Erythroblast (primary cell): ENCODE measurements around the gene FARP1.

Experiments
- DNase-seq, 2 experiments: peaks; one replicate each; lab custom pipeline; 2025; lab: John Stamatoyannopoulos, UW
- GATA1 ChIP-seq: IDR thresholded peaks from 2 replicates; pipeline ENCODE4 v1.6.1; 2011; ENCODE audit warnings: low read depth, mild to moderate bottlenecking, control low read depth, low read length, moderate library complexity
- POLR2A ChIP-seq: IDR thresholded peaks from 2 replicates; pipeline ENCODE4 v1.6.1; 2011; ENCODE audit warnings: mild to moderate bottlenecking, low read length

Gene FARP1

DNA sequence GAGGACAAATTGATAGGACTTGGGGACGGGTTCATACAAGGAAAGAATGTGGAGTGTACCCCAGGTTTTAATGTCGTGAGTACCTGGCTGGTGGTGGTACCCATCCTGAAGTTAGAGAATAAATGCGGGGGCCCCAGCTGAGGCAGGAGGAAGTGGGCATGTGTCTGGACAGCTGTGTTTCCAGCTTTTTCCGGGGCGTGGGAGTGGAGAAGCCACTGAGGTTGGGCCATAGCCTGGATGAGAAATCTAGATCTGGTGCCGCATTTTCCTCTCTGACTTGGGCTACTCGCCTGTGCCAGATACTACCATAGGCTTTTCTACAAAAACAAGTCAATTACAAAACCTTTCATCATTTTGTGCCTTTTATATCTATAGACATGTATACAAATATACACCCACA lies 286.6 kb downstream of the FARP1 start:
- no peak for DNase-seq
- TF ChIP-seq POLR2A (no peak), GATA1 (no peak)

DNA sequence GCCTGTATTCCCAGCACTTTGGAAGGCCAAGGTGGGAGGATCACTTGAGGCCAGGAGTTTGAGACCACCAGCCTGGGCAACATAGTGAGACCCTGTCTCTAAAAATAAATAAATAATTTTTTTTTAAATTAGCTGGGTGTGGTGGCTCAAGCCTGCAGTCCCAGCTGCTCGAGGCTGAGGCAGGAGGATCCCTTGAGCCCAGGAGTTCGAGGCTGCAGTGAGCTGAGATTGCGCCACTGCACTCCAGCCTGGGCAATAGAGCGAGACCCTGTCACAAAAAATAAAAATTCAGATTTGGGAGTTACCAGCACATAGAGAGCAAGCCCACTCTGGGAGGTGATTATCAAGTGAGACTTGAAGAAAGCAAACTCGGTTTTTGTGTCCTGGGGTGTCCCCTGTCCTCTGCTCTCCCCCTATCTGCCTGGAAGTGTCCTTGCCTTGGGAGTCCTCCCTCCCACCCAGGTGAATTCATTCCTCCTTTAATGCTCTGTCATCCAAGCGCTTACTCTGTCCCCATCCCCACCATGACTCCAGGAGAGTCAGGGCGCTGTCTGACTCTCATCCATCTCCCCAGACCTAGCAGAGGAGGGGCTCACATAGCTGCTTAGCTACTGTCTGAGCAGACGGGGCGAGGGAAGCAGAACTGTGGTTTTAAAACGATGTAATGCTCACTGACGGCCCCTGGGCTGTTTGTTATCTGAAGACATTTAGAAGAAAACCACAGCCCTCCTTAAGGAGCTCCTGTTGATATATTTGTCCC lies 287.3 kb downstream of the FARP1 start:
- no peak for DNase-seq
- TF ChIP-seq POLR2A: no peak
- no peak for TF ChIP-seq GATA1

DNA sequence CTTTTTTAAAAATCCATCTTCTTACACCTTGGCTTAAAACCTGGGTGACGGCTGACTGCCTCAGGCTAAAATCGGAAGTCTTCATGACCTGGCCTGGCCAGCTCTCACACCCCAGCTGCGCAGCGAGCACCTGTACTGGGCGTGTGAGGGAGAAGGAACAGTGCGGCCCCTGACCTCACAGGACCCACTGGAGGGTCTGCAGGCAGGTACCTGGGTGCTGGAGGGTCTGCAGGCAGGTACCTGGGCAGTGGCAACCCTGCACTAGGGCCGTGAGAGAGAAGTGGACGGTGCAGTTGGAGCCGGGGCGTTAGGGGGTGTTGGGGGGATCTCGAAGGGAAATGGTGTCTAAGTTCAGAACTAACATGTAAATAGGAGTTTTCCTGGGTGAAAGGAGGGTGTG lies 289.7 kb downstream of the FARP1 start:
- TF ChIP-seq GATA1 (no peak), POLR2A (no peak)
- DNase-seq: no peak

DNA sequence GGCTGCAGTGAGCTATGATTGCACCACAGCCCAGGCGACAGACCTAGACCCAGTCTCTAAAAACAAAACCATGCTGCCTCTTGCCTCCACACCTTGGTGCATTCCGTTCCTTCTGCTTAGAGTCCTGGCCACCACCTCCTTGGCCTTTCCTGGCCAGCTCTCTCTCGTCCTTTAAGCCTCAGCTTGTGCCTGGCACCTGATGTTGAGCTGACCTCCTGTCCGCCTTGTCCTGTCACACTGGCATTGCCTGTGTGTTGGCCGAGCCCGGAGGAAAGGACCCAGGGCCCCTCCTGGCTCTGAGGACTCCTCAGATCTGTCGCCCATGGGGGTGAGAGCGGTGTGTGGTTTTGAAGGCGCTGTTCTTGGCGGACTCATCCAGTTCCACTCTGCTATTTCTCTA lies 290.8 kb downstream of the FARP1 start:
- no peak for TF ChIP-seq POLR2A
- TF ChIP-seq GATA1: no peak
- no peak for DNase-seq

DNA sequence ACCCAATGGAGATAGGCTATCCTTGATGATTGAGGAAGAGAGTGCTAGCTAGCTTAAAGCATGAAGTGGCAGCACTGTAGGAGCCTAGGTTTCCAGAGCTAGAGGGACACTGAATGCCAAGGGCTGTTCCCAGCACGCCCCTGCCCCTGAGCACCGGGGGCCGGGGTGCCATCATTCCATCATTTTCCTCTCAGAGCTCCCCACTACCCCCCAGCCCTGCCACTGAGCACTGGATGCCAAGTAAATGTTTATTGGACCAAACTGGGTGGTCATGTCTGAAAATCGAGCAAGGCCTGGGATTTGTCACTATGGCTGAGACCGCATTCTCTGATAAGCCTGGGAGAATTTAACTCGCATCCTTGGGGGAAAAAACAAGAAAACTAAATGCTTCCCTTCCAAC lies 291.2 kb downstream of the FARP1 start:
- TF ChIP-seq POLR2A: no peak
- no peak for DNase-seq

DNA sequence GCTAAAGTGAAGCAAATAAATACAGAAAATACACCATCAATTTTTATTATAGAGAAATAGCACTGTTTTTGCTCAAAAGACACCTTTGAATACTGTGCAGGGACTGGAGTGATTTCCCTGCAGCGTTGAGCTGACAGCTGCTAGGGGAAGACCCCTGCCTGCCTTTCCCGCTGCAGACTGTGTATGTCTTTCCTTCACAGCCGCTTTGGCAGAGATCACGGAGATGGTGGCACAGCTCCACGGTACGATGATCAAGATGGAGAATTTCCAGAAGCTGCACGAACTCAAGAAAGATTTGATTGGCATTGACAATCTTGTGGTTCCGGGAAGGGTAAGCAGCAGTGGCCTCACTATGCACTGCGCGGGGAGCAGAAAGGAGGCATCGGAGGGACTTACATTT lies 292.5 kb downstream of the FARP1 start:
- DNase-seq: no peak
- TF ChIP-seq GATA1 (no peak), POLR2A (no peak)

DNA sequence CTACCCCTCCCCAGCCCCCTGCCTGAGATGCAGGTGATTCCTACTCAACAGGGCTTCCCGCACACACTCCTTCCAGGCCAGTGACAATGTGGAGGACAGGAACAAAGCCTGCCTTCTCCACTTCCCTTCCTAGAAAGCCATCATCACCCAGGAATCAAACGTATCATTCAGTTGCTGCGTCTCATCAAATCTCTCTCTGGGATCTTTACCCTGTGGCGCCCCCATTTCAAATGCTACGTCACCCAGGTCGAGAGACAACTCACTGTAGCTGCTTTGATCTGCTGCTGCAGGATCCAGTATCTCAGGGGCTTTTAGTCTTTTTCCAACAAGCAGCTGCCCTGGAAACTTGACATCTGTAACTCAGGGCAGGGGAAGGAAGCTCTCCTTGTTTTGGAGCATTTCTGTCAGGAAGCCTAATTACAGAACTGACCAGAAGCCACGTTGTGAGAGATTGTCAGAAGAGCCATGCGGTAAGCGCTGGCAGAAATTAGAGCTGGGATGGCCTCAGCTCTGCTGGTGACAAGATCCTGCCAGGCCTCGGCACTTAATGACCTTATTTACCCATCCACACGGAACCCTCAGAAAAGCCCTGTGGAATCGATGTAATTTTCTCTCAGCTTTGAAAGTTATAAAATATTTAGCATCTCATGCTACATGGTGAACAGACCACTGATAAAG lies 293.5 kb downstream of the FARP1 start:
- TF ChIP-seq GATA1: no peak
- DNase-seq: no peak

DNA sequence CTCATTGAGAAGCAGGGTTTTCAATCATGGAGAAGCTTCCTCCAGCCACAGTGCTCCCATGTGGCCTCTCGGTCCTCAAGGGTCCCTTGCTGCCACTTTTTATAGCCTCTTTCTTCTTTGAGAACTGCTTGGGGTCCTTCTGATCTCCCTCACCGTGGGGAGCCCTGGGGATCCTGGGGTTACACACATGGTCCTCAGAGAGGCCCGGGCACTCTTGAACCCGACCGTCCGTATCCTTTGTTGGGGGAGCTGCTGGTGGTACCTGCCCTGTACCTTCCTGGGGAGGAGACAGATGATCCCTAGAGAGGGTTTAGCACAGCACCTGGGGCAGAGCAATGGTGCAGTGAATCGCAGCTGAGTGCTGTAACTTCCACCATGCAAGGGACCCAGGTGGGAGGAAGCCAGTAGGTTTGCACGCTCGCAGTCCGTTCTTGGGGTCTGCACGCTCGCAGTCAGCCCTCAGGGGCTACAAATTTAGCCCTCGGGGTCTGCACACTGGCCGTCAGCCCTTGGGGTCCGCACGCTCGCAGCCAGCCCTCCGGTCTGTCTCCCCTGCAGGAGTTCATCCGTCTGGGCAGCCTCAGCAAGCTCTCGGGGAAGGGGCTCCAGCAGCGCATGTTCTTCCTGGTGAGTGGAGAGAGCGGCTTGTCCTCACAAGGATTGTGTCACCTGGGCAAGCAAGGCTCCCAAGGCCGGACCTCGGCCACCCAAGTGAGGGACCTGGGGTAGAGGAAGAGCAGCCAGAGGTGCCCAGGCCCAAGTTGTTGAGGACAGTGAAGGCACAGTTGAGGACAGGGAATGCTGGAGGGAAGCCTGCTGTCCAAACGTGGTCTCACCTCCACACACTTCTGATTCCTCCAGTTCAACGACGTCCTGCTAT lies 295.6 kb downstream of the FARP1 start:
- no peak for TF ChIP-seq POLR2A
- TF ChIP-seq GATA1: no peak
- DNase-seq: no peak

DNA sequence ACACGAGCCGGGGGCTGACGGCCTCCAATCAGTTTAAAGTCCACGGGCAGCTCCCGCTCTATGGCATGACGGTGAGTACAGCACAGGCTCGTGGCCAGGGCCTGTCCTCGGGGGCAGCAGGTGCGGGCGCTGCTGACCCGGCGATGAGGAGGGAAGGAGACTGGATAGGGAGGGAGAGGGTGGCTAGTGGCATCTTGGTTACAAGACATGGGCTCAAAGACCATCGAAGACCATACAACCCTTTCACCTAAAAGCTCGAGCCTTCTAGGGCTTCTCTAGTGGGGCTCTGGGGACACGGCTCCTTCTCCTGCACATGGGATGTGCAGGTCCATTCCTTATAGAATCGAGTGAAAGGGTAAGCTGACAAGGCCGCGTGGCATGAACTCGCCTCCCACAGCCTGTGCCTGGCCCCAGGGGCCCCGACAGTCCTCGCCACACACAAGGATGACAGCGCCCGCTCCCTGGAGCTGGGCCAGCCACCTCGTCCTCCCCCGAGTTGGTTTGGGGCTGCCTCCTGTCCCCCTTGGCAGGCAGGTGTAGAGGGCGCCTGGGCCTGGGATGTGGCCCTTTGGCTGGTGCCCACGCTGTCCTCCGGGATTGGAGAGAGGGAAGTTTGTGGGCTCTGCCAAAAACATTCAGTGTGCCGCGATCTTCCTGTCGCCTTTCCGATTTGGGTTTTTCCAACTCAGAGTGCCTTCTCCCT lies 296.4 kb downstream of the FARP1 start:
- TF ChIP-seq GATA1: no peak
- no peak for TF ChIP-seq POLR2A
- no peak for DNase-seq

DNA sequence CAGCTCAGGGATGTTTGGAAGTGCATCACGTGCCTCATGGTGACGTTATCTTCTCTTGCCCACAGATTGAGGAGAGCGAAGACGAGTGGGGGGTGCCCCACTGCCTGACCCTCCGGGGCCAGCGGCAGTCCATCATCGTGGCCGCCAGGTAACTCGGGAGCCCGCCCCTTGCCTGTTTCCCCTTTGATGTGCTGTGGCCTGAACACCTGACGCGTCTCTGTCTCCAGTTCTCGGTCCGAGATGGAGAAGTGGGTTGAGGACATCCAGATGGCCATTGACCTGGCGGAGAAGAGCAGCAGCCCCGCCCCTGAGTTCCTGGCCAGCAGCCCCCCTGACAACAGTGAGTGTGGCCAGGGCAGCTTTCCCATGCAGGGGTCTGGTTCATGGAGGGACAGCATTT lies 297.0 kb downstream of the FARP1 start:
- DNase-seq: no peak
- TF ChIP-seq GATA1: no peak
- TF ChIP-seq POLR2A: no peak

DNA sequence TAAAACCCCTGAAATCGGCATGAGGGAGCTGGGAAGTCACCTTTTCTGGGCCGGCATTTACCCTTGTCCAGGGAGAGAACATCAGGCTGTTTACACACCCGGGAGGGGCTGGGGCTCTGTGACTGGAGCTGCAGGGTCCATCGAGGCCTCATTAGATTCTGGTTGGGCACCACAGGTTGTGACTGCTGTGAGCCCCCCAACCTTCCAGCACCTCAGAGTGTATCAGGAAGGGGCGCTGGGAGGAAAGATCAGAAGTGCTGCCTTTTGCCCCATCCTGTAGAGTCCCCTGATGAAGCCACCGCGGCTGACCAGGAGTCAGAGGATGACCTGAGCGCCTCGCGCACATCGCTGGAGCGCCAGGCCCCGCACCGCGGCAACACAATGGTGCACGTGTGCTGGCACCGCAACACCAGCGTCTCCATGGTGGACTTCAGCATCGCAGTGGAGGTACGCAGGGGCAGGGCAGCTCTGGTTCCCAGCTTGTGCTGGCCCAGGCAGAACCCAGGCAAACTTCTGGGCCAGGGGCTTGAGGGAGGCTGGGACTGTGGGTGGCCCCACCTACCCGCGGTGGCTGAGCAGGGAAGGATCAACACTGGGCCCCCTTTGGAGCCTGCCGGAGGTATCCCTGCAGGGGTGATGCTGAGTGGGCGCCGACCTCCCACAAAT lies 297.6 kb downstream of the FARP1 start:
- DNase-seq: no peak
- TF ChIP-seq GATA1: no peak
- no peak for TF ChIP-seq POLR2A

DNA sequence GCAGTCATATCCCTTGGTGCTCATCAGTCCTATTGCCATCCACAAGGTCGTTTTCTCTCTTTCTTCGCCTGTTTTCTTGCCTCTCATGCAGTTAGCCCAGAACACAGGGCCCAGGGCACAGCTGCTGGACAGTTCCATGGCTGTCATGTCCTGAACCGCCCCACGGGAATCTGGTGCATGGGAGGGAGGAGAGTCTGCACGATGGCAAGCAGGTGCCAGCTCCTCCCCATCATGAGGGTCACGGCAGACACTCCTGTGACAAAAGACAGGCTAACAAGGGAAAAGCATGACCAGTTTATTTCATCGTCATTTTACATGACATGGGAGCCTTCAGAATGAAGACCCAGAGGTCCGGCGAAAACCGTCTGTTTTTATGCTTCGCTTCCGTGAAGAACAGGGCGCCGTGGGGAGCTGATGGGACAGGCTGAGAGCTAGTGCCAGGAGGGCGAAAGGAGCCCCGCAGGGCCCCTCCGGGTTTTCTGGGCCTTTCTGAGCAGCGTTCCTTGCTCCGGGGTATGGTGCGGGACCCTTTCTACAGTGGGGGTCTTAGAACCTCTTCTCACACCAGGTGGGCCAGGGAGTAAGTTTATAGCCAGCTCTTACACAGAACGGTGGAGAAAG lies 298.3 kb downstream of the FARP1 start:
- no peak for DNase-seq
- TF ChIP-seq POLR2A: no peak
- TF ChIP-seq GATA1: no peak
